HG03558 (cell line): Measurements from ENCODE around the gene PRPF4.

Experiments used
- ATAC-seq: cut with Tn5 transposase; IDR thresholded peaks from one replicate; pipeline ENCODE4 v1.9.1; 2021; ENCODE audit warnings: moderate number of reproducible peaks; ENCODE audit not compliant: unreplicated experiment; ENCODE audit errors: extremely low read depth

Gene PRPF4

GRCh38 chr9:113309204-113309813 lies 33.9 kb downstream of the PRPF4 start:
- ATAC-seq, result no peak

DNA sequence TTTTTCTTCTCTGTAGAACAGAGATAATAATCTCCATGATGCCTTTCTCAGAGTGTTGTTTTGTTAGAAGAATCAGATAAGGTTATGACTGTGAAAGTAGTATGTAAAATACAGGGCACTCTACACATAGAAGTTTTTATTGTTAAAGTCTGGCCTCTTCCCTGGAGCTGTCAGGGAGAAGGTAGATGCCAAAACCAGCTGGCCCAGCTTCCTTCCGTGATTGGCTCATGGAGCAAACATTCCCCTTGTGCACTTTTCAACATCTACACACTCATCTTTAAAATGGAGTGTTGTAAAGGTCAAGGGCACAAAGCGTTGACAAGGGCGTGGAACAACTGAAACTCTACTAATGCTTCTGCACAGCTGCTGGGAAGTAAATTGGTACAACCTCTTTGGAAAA lies 35.1 kb downstream of the PRPF4 start:
- no peak for ATAC-seq

- no peak for ATAC-seq
These were observed 36.5 kb downstream of the PRPF4 start for GRCh38 chr9:113311961-113312360.

DNA sequence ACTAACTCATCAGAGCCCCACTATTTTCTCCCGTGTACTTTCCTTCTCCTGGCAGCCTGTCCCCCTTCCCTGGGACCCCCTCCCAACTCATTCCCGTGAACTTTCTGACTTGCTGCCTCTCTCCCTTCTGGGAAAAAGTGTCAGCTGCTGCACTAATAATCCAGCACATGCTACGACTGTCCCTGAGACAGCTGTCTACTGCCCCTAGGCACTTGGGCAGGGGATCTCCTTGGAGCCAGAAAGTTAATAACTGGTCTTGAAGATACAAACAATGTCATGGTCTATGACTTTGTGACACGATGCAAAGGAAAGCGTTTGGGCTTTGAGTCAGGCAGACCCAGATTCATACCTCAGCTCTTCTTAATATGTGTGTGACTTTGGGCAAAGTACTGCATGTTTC lies 37.8 kb downstream of the PRPF4 start:
- ATAC-seq, result no peak

- no peak for ATAC-seq
These were observed 39.8 kb downstream of the PRPF4 start for GRCh38 chr9:113315231-113315630.

- no peak for ATAC-seq
These were observed 40.6 kb downstream of the PRPF4 start for GRCh38 chr9:113316030-113316429.

DNA sequence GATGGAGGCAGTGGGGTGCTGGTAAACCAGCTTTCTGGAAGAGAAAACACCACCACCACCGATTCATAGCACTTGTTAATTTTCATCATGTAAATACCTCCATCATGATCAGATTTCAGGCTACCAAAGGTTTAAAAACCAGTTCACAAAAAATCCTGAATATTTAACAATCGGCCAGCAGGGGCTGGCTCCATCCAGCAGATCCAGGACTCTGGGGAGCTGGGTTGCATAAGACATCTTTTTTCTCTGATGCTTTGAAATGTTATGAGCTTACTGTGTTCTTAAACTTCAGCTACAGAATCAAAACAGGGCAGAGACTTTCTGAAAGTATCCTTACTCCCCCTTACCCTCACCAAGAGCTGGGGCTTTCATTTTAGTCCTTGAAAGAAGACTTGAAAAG lies 42.3 kb downstream of the PRPF4 start:
- ATAC-seq, result no peak

DNA sequence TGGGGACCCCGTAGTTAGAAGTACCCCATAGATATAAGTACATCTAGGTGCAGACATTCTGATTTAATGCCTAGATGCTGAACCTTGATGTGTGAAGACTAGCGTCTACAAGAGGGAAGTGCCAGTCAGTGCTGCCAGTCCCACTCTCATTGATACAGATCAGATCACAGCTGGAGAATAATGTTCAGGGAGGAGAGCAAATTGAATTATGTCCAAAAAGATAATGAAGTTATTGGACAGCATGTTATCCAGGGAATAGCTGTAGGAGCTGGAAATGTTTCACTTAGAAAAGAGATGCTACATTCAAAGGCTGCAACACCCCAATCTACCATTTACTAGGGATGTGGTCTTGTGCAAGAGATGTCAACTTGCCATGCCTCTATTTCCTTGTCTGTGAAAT lies 43.6 kb downstream of the PRPF4 start:
- no peak for ATAC-seq

GRCh38 chr9:113320051-113320450 lies 44.6 kb downstream of the PRPF4 start:
- no peak for ATAC-seq

GRCh38 chr9:113322671-113323070 lies 47.2 kb downstream of the PRPF4 start:
- ATAC-seq, result no peak

- no peak for ATAC-seq
These were observed 50.8 kb downstream of the PRPF4 start for GRCh38 chr9:113326230-113326629.

DNA sequence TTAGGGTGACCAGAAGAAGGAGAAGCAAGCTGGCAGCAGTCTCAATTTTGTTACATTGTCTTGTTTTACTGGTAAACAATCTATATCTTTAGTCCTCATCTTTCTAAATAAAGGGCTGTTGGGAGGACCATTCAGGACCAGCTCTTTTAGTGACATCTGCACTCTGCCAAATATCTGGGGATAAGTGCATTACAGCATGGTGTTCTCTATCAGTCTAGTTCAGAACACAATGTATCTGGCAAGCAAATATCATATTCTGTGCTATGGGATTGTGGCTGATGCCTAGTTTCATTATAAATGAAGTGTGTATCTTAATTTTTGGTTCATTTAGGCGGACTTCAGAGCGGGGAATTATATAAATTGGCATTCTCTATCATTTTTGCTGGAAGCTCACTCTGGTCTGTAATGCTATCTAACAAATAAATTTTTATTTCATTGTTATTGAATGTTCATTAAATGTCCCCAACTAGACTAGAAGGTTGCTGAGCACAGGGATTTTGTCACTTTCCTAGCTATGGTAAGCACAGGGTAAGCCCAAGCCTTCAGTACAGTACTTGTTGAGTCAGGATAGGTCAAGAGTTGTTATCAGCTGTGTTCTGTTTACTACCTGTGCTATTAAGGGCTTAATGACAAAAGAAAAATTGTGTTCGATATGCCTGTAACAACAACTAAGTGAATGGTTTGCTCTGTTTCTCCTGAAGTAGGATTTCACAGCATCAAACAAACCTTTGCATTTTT lies 52.8 kb downstream of the PRPF4 start:
- no peak for ATAC-seq

GRCh38 chr9:113331780-113332179 lies 56.3 kb downstream of the PRPF4 start:
- ATAC-seq, result no peak

DNA sequence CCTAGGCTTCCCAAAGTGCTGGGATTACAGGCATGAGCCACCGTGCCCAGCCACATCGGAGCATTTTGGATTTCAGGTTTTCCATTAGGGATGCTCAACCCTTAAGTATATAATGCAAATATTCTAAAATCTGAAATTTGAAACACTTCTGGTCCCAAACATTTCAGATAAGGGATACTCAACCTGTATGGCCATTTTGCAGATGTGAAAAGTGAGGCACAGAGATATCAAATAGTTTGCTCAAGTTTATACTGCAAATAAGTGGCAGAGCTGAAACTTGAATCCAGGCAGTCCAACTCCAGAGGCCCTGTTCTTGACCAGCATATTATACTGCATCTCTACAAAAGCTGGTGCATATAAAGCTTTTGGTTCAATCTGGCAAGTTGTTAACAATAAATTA lies 62.3 kb downstream of the PRPF4 start:
- ATAC-seq, result no peak

DNA sequence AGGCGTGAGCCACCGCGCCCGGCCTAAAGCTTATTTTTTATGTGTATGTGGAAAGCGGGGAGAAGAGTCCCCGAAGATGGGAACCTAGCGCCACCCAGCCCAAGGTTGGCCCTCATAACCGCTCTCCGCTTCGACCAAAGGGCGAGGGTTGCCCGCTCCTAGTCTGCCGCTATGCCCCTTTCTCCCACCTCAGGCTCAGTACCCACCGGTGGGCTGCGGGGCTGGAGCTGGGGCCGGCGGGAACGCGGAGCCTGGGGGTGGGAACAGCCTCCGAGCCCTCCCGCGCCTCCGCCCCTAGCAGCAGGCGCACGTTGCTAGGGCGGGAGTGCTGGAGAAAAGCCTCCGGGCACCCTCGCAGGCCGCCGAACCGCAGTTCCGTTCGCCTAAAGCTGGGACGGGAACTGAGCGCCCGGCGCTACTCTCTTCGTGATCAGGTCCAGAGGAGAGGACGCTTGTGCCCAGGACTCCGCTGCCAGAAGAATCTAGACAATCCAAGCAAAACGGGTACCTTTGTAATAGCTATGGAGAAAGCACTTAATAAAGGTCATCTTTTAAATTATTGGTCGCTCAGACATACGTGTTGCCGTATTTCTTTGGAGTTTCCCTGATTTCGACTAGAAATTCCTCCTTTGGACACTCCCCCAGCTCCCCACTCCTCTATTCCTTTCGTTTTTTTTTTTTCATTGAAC lies 64.7 kb downstream of the PRPF4 start, which contains the start of gene WDR31:
Gene WDR31, minus strand, starts transcription at position 265 of the 689 bp plus-strand sequence. CDS start 8,253 bp downstream, outside the sequence.
- ATAC-seq, result peak; percentile 98

- no peak for ATAC-seq
These were observed 66.4 kb downstream of the PRPF4 start for GRCh38 chr9:113341712-113342410.
